Left lobe of liver (tissue), 2 donors: ENCODE results near the gene COX4I1. TPM values are rescaled to one million over a fixed set of nuclear protein-coding genes. Genes with fewer than 3 reads are reported as not detected.

Source experiments
- ATAC-seq: fragments of 200-7000 bp; cut with Tn5 transposase; one replicate; pipeline ENCODE4 v1.9.1; 2020; ENCODE audit warnings: mild to moderate bottlenecking, moderate library complexity
- DNase-seq: peaks from one replicate; pipeline ENCODE4 v3.0.0-alpha.2; 2020; ENCODE audit warnings: low spot score
- total RNA-seq: library from RNA; stranded (reverse); gene quantifications from one replicate; pipeline ENCODE4 v1.2.1, GENCODE V29; 2021
- donor health status: DM: no; HTN: no; CAD: no; lungs with moderate emphysema.
- donor health status: DM: no; HTN: yes; CAD: no.

Gene COX4I1
- total RNA-seq, 1 donor from 2014 or later, result 302 TPM

GRCh38 chr16:85765767-85766166, 33.7 kb upstream of the COX4I1 start:
- no peak for DNase-seq
- no peak for ATAC-seq

GRCh38 chr16:85767531-85767930, 32.0 kb upstream of the COX4I1 start:
- no peak for DNase-seq
- ATAC-seq, result no peak

- ATAC-seq, result no peak
- no peak for DNase-seq
Measured at GRCh38 chr16:85768199-85768598, 31.3 kb upstream of the COX4I1 start.

GRCh38 chr16:85770741-85771140, 28.8 kb upstream of the COX4I1 start:
- DNase-seq, result no peak
- no peak for ATAC-seq

GRCh38 chr16:85773044-85773443, 26.5 kb upstream of the COX4I1 start:
- ATAC-seq (no peak), DNase-seq (no peak)

- no peak for ATAC-seq
- no peak for DNase-seq
Measured at GRCh38 chr16:85774136-85774535, 25.4 kb upstream of the COX4I1 start.

- no peak for ATAC-seq
- DNase-seq, result no peak
Measured at GRCh38 chr16:85774811-85775210, 24.7 kb upstream of the COX4I1 start.

- ATAC-seq (no peak), DNase-seq (no peak)
Measured at GRCh38 chr16:85777583-85778310, 21.7 kb upstream of the COX4I1 start.

GRCh38 chr16:85778873-85779272, 20.6 kb upstream of the COX4I1 start:
- DNase-seq (no peak), ATAC-seq (no peak)

GRCh38 chr16:85780281-85780680, 19.2 kb upstream of the COX4I1 start:
- ATAC-seq (no peak), DNase-seq (no peak)

- DNase-seq (no peak), ATAC-seq (no peak)
Measured at GRCh38 chr16:85781156-85781555, 18.3 kb upstream of the COX4I1 start.

GRCh38 chr16:85781695-85782370, 17.7 kb upstream of the COX4I1 start:
- ATAC-seq (peak; percentile 93), DNase-seq (peak; percentile 85)

- peak; percentile 5 for ATAC-seq
- DNase-seq, result no peak
Measured at GRCh38 chr16:85782451-85782850, 17.0 kb upstream of the COX4I1 start.

- no peak for DNase-seq
- no peak for ATAC-seq
Measured at GRCh38 chr16:85783441-85783840, 16.1 kb upstream of the COX4I1 start.

- no peak for DNase-seq
- ATAC-seq, result no peak
Measured at GRCh38 chr16:85784813-85785212, 14.7 kb upstream of the COX4I1 start.

- DNase-seq (no peak), ATAC-seq (no peak)
Measured at GRCh38 chr16:85785927-85786326, 13.6 kb upstream of the COX4I1 start.

- no peak for ATAC-seq
Measured at GRCh38 chr16:85788819-85789218, 10.7 kb upstream of the COX4I1 start.

GRCh38 chr16:85789773-85790172, 9.7 kb upstream of the COX4I1 start:
- DNase-seq (no peak), ATAC-seq (no peak)

More at GRCh38 chr16:85788819-85789218, 10.7 kb upstream of the COX4I1 start:
- DNase-seq, result no peak

- no peak for DNase-seq
- ATAC-seq, result no peak
Measured at GRCh38 chr16:85793662-85794298, 5.7 kb upstream of the COX4I1 start.

- DNase-seq (no peak), ATAC-seq (no peak)
Measured at GRCh38 chr16:85794696-85795095, 4.8 kb upstream of the COX4I1 start.

- no peak for DNase-seq
- no peak for ATAC-seq
Measured at GRCh38 chr16:85796152-85796551, 3.3 kb upstream of the COX4I1 start.

GRCh38 chr16:85796599-85796998, 2.9 kb upstream of the COX4I1 start:
- no peak for DNase-seq
- ATAC-seq, result no peak
